ENCODE results near the gene KAZN.

GRCh38 chr1:14948112-14948652 lies 349.7 kb downstream of the KAZN start:
- TF ChIP-seq REST (IDR thresholded peaks at IDR 0.05; ENCODE audit: borderline replicate concordance), result no peak
- TF ChIP-seq CTCF (IDR thresholded peaks at IDR 0.05; ENCODE audit: poor library complexity, severe bottlenecking), result no peak
- TF ChIP-seq TAF1 (IDR thresholded peaks at IDR 0.05; ENCODE audit: low read depth), result no peak
- no peak for TF ChIP-seq EZH2 (IDR thresholded peaks at IDR 0.05; ENCODE audit: borderline replicate concordance, insufficient read depth, low read length, poor library complexity, severe bottlenecking)
- no peak for TF ChIP-seq EP300 (conservative IDR thresholded peaks at IDR 0.05; ENCODE audit: poor library complexity, severe bottlenecking)
- no peak for TF ChIP-seq RAD21 (conservative IDR thresholded peaks at IDR 0.05)
- no peak for TF ChIP-seq SMC3 (conservative IDR thresholded peaks at IDR 0.05; ENCODE audit: poor library complexity)
- TF ChIP-seq POLR2AphosphoS5 (IDR thresholded peaks at IDR 0.05), result no peak
- TF ChIP-seq MXI1 (conservative IDR thresholded peaks at IDR 0.05; ENCODE audit: poor library complexity, severe bottlenecking), result no peak
